Activated CD8-positive, alpha-beta memory T cell treated with anti-CD3 and anti-CD28 coated beads, Interleukin-2, amount 50 U/mL, for 24 hours (primary cell): ENCODE results near the gene KDM6B.
"Not testable (repeated sequence)": the region's sequence is repeated elsewhere in the genome, so short reads cannot be mapped to it uniquely, and the experiment has no call there.

Experiments
- DNase-seq: peaks from one replicate; pipeline ENCODE4 v3.0.0-alpha.2; 2020; ENCODE audit errors: extremely low read depth

Gene KDM6B

GRCh38 chr17:7852262-7852670, 18.2 kb downstream of the KDM6B start:
- no peak for DNase-seq

GRCh38 chr17:7852919-7853690, 19.1 kb downstream of the KDM6B start:
- no peak for DNase-seq

- DNase-seq = no peak
These were observed 19.6 kb downstream of the KDM6B start for GRCh38 chr17:7853691-7854038.

- no peak for DNase-seq
These were observed 20.2 kb downstream of the KDM6B start for GRCh38 chr17:7854078-7854777.

GRCh38 chr17:7854851-7855659, 21.0 kb downstream of the KDM6B start, which contains the start of gene TMEM88:
TMEM88 (plus strand) TSS chr17:7855066; CDS start chr17:7855075, 9 bp downstream.
- no peak for DNase-seq

- no peak for DNase-seq
These were observed 21.6 kb downstream of the KDM6B start for GRCh38 chr17:7855660-7856010.

- DNase-seq = no peak
These were observed 22.2 kb downstream of the KDM6B start for GRCh38 chr17:7856011-7856810.

GRCh38 chr17:7856811-7857712, 23.0 kb downstream of the KDM6B start, which contains the start of gene NAA38:
NAA38 (minus strand) TSS chr17:7857559; CDS start chr17:7857463, 96 bp downstream.
- peak; percentile 89 for DNase-seq

GRCh38 chr17:7857713-7858521, 23.9 kb downstream of the KDM6B start, which contains the start of gene CYB5D1:
CYB5D1 (plus strand) TSS chr17:7858003; CDS start chr17:7858135, 132 bp downstream.
- DNase-seq = peak; percentile 79

- DNase-seq = no peak
These were observed 24.4 kb downstream of the KDM6B start for GRCh38 chr17:7858522-7858810.

- DNase-seq = no peak
These were observed 25.0 kb downstream of the KDM6B start for GRCh38 chr17:7859028-7859427.

- DNase-seq = no peak
These were observed 28.8 kb downstream of the KDM6B start for GRCh38 chr17:7862692-7863437.

- DNase-seq = not testable (repeated sequence)
These were observed 30.4 kb downstream of the KDM6B start for GRCh38 chr17:7864384-7864783.

- DNase-seq = no peak
These were observed 31.1 kb downstream of the KDM6B start for GRCh38 chr17:7864995-7865650.

GRCh38 chr17:7867881-7868329, 33.9 kb downstream of the KDM6B start:
- DNase-seq = no peak

GRCh38 chr17:7873051-7873450, 39.0 kb downstream of the KDM6B start:
- no peak for DNase-seq

GRCh38 chr17:7875804-7876370, 41.9 kb downstream of the KDM6B start:
- DNase-seq = no peak

- no peak for DNase-seq
These were observed 44.2 kb downstream of the KDM6B start for GRCh38 chr17:7878234-7878633.
